Fibroblast of skin of right quadriceps (primary cell): ENCODE measurements around the gene IL21R.

Source experiments
- DNase-seq: peaks from one replicate; pipeline ENCODE4 v3.0.0-alpha.2; 2013

The IL21R gene

GRCh38 chr16:27468941-27469531, 67.1 kb downstream of the IL21R start:
- no peak for DNase-seq

DNA sequence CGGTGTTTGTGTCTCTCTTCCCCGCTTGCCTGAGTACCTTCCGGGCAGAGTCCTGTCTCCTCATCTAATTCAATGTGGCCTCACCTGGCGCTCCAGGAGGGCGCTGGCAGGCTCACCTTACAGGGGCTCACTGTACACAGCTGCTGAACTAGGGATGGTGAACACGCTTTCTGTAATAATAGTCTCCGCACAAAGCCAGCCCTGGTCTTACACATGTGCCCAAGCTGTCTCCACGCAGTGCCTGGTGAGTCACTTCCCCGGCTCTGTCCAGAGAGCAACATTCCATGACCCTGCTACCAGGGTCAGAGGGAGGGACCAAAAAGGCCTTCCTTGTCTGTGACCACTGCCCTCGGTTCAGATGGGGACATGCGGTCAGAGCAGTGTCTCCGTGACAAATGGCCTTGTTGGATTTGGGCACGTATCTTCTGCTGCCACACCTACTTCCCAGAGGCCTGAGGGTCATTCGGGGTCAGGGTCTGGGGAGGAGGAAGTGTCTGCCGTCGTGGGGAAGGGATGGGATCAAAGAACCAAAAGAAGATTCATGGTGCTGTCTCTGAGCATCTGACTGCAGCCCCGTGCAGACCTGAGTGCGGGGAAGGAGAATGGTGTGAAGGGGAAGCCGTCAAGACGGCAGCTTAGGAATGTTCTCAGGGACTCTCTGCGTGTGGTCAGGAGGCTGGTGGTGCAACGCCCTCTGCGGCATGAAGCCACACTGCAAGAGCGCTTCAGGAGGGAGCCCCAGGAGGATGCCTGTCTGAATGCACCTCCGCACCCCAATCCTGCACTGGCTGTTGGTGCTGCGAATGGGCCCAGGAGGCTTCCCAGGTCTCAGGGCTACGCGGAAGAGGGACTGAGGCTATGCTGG, 68.8 kb downstream of the IL21R start:
- DNase-seq, result no peak

DNA sequence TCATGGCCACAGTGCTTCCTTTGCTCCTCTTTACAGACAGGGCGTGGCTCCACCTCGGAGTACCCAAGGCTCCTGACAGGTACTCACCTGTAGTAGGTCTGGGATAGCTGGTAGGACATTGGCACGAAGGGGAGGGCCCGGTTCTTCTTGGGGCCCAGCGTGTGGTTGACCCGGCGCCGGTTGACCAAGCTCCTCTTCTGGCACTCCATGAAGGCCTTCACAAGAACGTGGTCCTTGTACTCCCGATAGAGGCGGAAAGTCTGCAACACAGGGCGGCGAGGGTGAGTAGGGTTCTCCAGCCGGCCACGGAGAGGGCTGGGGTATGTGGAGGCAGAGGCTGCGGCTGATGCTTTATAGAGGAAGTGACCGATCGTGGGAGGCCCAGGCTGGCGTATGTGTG, 69.7 kb downstream of the IL21R start:
- no peak for DNase-seq

- no peak for DNase-seq
These were observed 70.4 kb downstream of the IL21R start for GRCh38 chr16:27472091-27473020.

DNA sequence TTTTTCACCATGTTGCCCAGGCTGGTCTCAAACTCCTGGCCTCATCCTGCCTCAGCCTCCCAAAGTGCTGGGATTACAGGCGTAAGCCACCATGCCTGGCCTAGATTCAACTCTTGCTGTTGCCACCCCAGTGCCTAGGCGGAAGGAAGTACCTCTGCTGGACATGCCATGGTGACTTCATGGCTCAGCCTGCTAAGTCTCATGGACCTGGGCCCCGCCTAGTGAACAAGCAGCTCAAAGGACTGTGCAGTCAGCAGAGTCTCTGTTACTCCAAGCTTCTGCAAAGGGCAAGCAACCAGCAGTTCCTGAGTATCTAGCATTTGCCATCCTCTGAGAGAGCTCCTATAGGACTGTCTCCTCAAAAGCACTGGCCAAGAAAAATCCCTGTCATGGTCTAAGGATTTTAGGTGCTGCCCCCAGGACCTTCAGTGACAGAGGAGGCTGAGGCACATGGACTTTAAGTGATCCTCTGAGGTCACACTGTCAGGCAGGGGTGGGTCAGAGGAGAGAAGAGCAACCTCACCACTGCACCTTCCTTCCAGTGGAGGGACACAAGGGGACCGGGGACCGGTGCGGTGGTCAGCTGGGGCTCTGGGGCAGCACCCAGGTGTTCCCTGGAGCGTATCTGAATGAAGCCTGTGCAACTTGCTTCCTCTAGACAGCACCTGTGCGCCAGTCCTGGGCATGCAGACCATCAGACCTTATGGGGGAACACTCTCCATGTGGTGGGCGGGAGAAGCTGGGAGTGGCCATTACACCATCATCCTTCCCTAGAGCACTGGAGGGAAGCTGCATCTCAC, 71.3 kb downstream of the IL21R start:
- DNase-seq, result no peak

DNA sequence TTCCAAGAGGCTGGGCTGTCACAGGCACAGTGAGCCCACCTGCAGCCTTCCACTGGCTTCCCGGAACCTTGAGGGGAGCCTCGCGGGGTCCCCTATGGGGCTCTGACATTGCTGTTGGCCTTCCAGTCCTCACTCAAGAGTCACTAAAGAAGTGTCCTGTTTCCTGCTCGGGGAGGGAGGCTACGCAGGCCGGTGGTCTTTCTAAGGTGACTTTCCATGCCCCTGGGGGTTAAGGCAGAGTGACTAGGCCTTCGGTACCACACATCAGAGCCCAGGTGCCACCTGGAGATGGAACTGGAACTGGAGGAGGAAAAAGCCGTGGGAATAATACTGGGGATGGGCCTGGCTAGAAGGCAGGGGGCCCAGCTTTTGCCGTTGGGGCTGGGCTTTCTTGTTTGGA, 72.1 kb downstream of the IL21R start:
- DNase-seq, result no peak

DNA sequence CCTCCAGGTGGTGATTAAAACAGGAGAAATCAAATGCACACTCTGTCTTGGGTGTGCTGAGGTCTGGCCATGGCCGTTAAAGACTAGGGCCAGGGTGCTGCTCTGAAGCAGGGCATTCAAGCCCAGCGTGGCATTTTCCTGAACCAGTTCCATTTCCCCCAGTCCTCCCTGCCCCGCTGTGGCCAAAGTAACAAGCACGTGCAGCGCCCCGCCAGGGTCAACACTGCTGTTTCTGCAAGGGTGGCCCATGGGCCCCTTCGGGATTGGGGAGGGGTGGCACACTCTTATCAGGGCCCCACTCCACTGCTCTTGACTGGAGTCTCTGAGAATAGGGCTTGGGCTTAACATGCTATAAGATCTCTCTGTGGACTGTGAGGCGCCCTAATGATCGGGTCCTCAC, 72.9 kb downstream of the IL21R start:
- no peak for DNase-seq

DNA sequence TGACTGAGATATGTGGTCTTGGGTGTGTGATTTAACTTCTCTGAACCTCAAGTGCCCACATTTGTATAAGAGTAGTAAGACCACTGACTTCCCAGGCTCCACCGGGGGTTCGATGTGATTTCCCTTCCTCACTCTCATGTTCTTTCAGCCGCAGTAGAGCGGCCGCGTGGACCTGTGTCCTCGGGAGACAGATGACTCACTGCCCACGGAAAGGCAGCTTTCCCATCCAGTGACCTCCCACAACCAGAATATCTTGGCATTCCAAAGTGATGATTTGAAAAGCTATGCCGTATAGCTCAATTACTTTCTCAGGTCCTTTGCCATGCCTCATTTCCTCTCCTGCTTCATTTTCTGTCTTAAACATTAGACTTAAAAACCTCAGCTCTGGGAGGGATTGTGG, 73.6 kb downstream of the IL21R start:
- DNase-seq, result peak; percentile 85

- no peak for DNase-seq
These were observed 74.3 kb downstream of the IL21R start for GRCh38 chr16:27476240-27476639.

- no peak for DNase-seq
These were observed 78.8 kb downstream of the IL21R start for GRCh38 chr16:27480761-27481160.

GRCh38 chr16:27481282-27481934, 79.4 kb downstream of the IL21R start:
- DNase-seq, result no peak

- no peak for DNase-seq
These were observed 80.6 kb downstream of the IL21R start for GRCh38 chr16:27482397-27483087.

GRCh38 chr16:27483088-27483437, 81.1 kb downstream of the IL21R start:
- no peak for DNase-seq

DNA sequence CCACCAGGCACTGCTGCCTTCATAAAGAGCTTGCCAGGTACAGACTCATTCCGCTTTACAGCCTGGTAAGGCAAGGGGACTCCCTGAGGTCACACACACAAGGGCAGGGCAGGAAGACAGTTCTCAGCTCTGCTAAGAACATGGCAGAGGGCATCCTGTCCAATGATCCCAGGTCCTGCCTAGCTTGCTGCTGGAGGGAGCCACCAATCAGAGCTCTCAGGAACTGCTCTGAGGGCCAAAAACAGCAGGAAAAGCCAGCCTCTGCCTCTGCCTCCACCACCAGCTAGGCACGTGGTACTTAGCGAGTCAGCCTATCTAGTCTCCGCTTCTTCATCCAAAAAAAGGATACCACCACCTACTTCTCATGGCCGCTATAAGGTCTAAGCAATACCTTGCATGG, 81.7 kb downstream of the IL21R start:
- DNase-seq, result no peak

DNA sequence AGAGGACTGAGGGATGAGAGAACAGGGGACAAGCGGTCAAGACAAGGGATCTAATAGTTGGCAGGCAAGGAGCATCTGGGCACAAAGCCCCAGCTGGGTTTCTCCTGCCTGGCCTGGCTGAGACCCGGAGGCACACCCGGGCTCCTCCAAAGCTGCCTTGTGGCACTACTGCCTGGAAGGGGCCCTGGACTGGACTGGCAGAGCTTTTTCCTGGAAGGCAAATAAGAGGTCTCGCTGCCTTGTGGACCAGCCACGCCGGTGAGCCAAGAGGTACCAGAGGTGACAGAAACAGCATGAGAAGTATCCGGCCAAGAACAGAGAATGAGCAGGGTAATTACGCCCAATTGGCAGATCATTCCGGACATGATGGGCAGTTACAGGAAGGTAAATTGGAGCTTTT, 83.2 kb downstream of the IL21R start:
- DNase-seq, result no peak

DNA sequence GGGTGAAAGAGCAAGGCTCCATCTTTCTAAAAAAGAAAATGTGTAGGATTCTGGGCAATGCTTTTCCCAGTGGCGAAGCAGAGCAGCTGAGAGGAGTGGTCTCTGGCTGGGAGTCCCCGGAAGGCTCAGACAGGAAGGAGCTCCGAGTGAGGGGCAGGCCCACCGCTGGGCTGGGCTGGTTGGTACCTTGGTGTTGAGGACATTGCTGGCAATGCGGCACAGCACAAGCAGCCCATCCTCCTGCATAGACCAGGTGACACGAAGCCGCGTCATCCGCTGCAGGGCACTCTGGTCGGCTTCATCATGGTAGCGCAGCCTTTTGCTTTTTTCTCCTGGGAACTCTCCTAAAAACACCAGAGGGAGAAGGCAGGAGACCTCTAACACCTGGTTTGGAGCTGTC, 83.8 kb downstream of the IL21R start:
- DNase-seq, result no peak

DNA sequence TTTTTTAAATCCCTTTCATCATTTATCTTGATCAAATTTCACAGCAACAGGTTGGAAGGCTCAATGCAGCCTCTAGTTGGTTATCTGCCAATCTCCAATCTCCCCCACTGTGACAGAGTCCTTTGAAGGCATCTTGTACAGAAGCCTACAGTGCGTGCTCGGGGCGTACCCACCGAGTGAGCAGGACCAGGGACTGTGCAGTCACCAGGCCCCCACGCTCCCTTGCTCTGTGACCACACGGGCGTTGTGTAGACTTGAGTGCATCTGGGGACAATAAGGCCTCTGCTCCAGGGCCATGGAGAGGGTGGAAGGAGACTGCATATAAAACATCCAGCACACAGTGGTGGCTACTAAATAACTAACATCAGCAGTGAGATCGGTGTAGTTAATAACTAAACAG, 84.4 kb downstream of the IL21R start:
- DNase-seq, result no peak

- DNase-seq, result no peak
These were observed 84.8 kb downstream of the IL21R start for GRCh38 chr16:27486760-27487159.

GRCh38 chr16:27489421-27489820, 87.4 kb downstream of the IL21R start:
- DNase-seq, result no peak

GRCh38 chr16:27489906-27490305, 87.9 kb downstream of the IL21R start:
- no peak for DNase-seq

DNA sequence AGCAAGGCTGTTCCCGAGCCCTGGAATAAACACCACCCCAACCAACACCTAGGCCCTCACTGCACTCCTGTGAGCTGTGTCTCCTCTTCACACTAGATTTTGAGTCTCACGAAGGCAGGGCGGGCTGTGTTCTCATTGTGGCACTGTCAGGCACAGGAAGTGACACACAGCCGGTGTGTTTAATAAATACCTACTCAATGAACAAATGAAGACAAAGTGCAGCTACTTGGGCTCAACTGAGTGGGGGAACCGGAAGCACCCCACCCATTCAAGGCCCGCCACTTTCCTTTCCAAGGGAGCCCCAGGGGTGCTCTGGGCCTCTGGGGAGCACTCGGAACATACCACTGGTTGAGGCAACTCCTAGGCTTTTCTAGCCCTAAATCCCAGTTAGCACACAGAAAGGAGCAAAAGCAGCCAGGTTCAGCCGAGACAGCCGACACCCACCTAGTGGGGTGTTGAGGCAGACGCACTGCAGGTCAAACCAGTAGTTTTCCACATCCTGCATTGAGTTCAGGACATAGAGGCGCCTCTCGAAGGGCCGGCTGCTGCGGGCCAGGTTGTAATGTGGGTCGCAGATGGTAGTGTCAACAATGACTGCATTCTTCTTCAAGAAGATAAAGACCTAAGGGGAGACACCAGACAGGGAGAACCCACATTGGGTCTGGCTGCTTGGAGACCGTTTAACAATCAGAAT, 90.1 kb downstream of the IL21R start:
- no peak for DNase-seq
